HL-60 (cell line): ENCODE data around the gene TMEM63A.
"Not testable (repeated sequence)": the region's sequence is repeated elsewhere in the genome, so short reads cannot be mapped to it uniquely, and the experiment has no call there.

ENCODE experiments used
- DNase-seq, 2 experiments: peaks; one replicate each; pipeline ENCODE4 v3.0.0-alpha.2; 2010 to 2020; ENCODE audit warnings: low read depth in 1 of 2, low spot score in 1 of 2
- H3K27ac ChIP-seq: fragments of 250-450 bp; sonication (Bioruptor Pico); replicated peaks from 2 replicates; pipeline ENCODE4 v1.5.1; 2020; ENCODE audit warnings: mild to moderate bottlenecking, moderate library complexity
- H3K27me3 ChIP-seq: fragments of 250-450 bp; sonication (Bioruptor Pico); 2 replicates; pipeline ENCODE4 v1.5.1; 2021; ENCODE audit warnings: mild to moderate bottlenecking, moderate library complexity; ENCODE audit not compliant: insufficient read depth, poor library complexity, severe bottlenecking
- H3K4me3 ChIP-seq: replicated peaks from 2 replicates; pipeline ENCODE4 v1.5.1; 2011; ENCODE audit warnings: mild to moderate bottlenecking, control low read depth, low read length; ENCODE audit not compliant: insufficient read depth
- CTCF ChIP-seq: IDR thresholded peaks from one replicate; pipeline ENCODE4 v1.5.1; 2011; ENCODE audit warnings: low read length, control low read depth, inconsistent platforms; ENCODE audit not compliant: insufficient read depth
- GABPA ChIP-seq: IDR thresholded peaks from 2 replicates; pipeline ENCODE4 v1.6.1; 2012; ENCODE audit warnings: low read depth
- POLR2AphosphoS5 ChIP-seq: IDR thresholded peaks from 2 replicates; pipeline ENCODE4 v1.6.1; 2012; ENCODE audit warnings: low read depth
- SPI1 ChIP-seq: IDR thresholded peaks from 2 replicates; pipeline ENCODE4 v1.6.1; 2012; ENCODE audit warnings: low read depth, mild to moderate bottlenecking, borderline replicate concordance
- TF ChIP-seq, protein P1 (sequence below): IDR thresholded peaks from 2 replicates; pipeline ENCODE4 v1.6.1; 2012; ENCODE audit warnings: low read depth; ENCODE audit not compliant: insufficient replicate concordance

Gene TMEM63A

GRCh38 chr1:225838793-225839192, 43.4 kb downstream of the TMEM63A start:
- Histone ChIP-seq H3K27ac (no peak overlapping the region), H3K4me3 (no peak overlapping the region), H3K27me3 (no peaks in the 10 kb centered on the region)
- no peak for DNase-seq
- TF ChIP-seq SPI1 = no peak

DNA sequence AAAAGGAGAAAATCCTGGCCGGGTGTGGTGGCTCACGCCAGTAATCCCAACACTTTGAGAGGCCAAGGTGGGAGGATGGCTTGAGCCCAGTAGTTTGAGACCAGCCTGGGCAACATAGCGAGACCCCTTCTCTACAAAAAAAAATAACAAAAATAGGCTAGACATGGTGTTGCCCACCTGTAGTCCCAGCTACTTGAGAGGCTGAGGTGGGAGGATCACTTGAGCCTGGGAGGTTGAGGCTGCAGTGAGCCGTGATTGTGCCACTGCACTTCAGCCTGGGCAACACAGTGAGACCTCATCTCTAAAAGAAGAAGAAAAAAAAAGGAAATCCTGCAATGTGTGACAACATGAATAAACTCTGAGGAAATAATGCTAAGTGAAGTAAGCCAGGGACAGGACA, 45.9 kb downstream of the TMEM63A start:
- peak in 1 of 2 experiments; percentile 39 for DNase-seq
- H3K27me3 ChIP-seq, H3K4me3 ChIP-seq, H3K27ac ChIP-seq: not testable (repeated sequence)

- Histone ChIP-seq H3K27me3 (no peaks in the 10 kb centered on the region), H3K4me3 (no peak overlapping the region), H3K27ac (no peak overlapping the region)
- no peak for TF ChIP-seq POLR2AphosphoS5
- no peak for TF ChIP-seq SPI1
- TF ChIP-seq GABPA = no peak
- TF ChIP-seq, protein P1, sequence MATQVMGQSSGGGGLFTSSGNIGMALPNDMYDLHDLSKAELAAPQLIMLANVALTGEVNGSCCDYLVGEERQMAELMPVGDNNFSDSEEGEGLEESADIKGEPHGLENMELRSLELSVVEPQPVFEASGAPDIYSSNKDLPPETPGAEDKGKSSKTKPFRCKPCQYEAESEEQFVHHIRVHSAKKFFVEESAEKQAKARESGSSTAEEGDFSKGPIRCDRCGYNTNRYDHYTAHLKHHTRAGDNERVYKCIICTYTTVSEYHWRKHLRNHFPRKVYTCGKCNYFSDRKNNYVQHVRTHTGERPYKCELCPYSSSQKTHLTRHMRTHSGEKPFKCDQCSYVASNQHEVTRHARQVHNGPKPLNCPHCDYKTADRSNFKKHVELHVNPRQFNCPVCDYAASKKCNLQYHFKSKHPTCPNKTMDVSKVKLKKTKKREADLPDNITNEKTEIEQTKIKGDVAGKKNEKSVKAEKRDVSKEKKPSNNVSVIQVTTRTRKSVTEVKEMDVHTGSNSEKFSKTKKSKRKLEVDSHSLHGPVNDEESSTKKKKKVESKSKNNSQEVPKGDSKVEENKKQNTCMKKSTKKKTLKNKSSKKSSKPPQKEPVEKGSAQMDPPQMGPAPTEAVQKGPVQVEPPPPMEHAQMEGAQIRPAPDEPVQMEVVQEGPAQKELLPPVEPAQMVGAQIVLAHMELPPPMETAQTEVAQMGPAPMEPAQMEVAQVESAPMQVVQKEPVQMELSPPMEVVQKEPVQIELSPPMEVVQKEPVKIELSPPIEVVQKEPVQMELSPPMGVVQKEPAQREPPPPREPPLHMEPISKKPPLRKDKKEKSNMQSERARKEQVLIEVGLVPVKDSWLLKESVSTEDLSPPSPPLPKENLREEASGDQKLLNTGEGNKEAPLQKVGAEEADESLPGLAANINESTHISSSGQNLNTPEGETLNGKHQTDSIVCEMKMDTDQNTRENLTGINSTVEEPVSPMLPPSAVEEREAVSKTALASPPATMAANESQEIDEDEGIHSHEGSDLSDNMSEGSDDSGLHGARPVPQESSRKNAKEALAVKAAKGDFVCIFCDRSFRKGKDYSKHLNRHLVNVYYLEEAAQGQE = no peak
- DNase-seq = no peak
These were observed 46.3 kb downstream of the TMEM63A start for GRCh38 chr1:225835856-225836255.

DNA sequence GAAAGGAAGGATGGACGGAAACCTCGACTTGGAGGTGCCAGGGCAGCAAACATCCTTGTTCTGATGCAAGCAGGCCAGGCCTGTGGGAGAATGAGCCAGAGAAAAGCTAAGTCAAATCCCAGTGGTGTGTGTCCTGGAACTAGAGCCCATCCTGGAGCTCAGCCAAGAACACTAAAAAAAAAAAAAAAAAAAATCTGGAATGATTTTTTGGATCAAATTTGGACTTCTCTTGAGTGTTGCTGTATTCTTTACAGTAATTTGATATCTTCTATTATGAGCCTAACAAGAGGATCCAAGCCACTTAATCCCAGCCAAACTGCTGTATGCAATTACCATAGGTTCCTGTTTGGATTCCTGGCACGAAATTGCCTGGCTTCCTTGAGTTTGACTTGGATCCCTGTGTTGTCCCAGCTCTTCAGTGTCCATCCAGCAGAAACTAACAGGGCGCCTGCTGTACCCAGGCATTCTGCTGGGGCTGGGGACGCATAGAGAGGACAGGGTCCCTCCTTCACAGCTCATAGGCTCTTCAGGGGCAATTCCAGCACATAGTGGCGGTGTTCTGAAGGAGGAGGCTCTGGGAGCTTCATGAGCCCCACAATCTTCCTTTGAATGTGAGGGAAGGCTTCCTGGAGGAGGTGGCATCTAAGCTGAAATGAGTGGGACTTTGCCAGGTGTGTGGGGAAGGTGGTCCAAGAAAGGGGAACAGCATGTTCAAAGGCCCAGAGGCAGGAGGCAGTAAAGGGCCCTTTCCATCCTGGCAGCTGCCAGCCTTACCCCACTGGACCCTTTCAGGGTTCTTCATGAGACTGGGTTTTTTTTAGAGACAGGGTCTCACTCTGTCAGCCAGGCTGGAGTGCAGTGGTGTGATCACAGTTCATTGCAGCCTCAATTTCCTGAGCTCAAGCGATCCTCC, 47.5 kb downstream of the TMEM63A start:
- no peak for DNase-seq
- no peak overlapping the region for H3K4me3 ChIP-seq
- H3K27me3 ChIP-seq = no peaks in the 10 kb centered on the region
- no peak overlapping the region for H3K27ac ChIP-seq
- TF ChIP-seq SPI1 (no peak), GABPA (no peak), POLR2AphosphoS5 (no peak), CTCF (no peak)
- TF ChIP-seq, protein P1 = no peak

DNA sequence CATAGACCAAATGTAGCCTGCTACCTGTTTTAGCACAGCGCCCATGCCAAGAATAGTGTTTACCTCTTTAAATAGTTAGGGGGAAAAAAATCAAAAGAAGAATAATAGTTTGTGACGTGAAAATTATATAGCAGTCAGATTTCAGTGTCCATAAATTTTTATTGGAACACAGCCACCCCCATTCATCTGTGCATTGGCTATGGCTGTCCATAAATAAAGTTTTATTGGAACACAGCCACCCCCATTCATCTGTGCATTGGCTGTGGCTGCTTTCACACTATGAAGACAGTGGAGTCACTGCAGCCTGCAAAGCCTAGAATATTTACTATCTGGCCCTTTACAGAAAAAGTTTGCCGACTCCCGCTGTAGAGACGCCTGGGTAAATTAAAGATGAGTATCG, 51.3 kb downstream of the TMEM63A start:
- DNase-seq = no peak
- TF ChIP-seq SPI1 = no peak
- H3K27ac ChIP-seq = no peak overlapping the region
- no peak overlapping the region for H3K4me3 ChIP-seq
- no peaks in the 10 kb centered on the region for H3K27me3 ChIP-seq
